Nucleus accumbens (tissue), 56 donors: ENCODE results near the gene OR13D1.
A peak's percentile ranks its signal among the peaks of the same experiment; 100 is the strongest.
"Not testable (repeated sequence)": the region's sequence is repeated elsewhere in the genome, so short reads cannot be mapped to it uniquely, and the experiment has no call there.

ENCODE experiments used
- DNase-seq, 56 donors: peaks; one replicate each; lab custom pipeline; 2025; lab: John Stamatoyannopoulos, UW

OR13D1 gene

GRCh38 chr9:104694218-104694617 is at the start of gene OR13D1:
TSS of gene OR13D1 (plus strand) at chr9:104694518. CDS start at chr9:104694518, 0 bp downstream.
- no peak for DNase-seq

- DNase-seq: no peak
Measured at GRCh38 chr9:104658496-104659195, 35.7 kb upstream of the OR13D1 start.

- DNase-seq: no peak
Measured at GRCh38 chr9:104675611-104676010, 18.7 kb upstream of the OR13D1 start.

- DNase-seq: no peak
Measured at GRCh38 chr9:104682642-104683041, 11.7 kb upstream of the OR13D1 start.

GRCh38 chr9:104686081-104686480 is 8.2 kb upstream of the OR13D1 start:
- DNase-seq: no peak

GRCh38 chr9:104700306-104700705 is 6.0 kb downstream of the OR13D1 start:
- DNase-seq: no peak

GRCh38 chr9:104708737-104709136 is 14.4 kb downstream of the OR13D1 start:
- DNase-seq: not testable (repeated sequence)

- no peak for DNase-seq
Measured at GRCh38 chr9:104711604-104712003, 17.3 kb downstream of the OR13D1 start.

GRCh38 chr9:104725014-104725413 is 30.7 kb downstream of the OR13D1 start:
- no peak for DNase-seq

- DNase-seq: no peak
Measured at GRCh38 chr9:104738452-104738851, 44.1 kb downstream of the OR13D1 start.

- DNase-seq: no peak
Measured at GRCh38 chr9:104740621-104741020, 46.3 kb downstream of the OR13D1 start.

GRCh38 chr9:104743376-104743985 is 49.2 kb downstream of the OR13D1 start:
- peak in 16 of 56 donors; percentile 1 to 21 (median 4) for DNase-seq
